Measurements from ENCODE around the gene CRTC1. TPM values are rescaled to one million over a fixed set of nuclear protein-coding genes. Genes with fewer than 3 reads are reported as not detected.

Gene CRTC1
- total and polyA plus RNA-seq, 8 donors, result 5.2 to 18.1 (median 7.5) TPM

DNA sequence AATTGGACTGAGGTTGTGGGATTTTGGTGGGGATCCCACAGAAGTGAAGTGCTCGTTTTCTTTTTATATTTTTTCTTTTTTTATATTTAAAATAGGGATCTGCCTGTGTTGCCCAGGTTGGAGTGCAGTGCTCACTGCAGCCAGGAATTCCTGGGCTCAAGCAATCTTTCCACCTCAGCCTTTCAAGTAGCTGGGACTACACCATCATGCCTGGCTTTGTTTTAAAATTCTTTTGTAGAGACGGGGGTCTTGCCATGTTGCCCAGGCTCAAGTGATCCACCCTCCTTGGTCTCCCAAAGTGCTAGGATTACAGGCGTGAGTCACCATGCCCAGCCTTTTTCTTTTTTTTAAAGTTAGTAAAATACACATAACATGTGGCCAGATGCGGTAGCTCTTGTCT lies 20.6 kb downstream of the CRTC1 start:
- H3K27me3 ChIP-seq, result no peaks in the 10 kb centered on the region
- no peaks in the 10 kb centered on the region for H3K9me3 ChIP-seq
- 84% methylated on average over 4 of the region's 4 CpGs for WGBS, 2 donors
- ATAC-seq (no peak), DNase-seq (no peak), FAIRE-seq (no peak)
- intact Hi-C loops (cut with DNase I), result no loop called here
- no peak overlapping the region for H3K27ac ChIP-seq
- no peaks in the 10 kb centered on the region for H3K36me3 ChIP-seq
- H3K4me3 ChIP-seq, result no peak overlapping the region
- TF ChIP-seq, protein P1, sequence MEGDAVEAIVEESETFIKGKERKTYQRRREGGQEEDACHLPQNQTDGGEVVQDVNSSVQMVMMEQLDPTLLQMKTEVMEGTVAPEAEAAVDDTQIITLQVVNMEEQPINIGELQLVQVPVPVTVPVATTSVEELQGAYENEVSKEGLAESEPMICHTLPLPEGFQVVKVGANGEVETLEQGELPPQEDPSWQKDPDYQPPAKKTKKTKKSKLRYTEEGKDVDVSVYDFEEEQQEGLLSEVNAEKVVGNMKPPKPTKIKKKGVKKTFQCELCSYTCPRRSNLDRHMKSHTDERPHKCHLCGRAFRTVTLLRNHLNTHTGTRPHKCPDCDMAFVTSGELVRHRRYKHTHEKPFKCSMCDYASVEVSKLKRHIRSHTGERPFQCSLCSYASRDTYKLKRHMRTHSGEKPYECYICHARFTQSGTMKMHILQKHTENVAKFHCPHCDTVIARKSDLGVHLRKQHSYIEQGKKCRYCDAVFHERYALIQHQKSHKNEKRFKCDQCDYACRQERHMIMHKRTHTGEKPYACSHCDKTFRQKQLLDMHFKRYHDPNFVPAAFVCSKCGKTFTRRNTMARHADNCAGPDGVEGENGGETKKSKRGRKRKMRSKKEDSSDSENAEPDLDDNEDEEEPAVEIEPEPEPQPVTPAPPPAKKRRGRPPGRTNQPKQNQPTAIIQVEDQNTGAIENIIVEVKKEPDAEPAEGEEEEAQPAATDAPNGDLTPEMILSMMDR (IDR thresholded peaks at IDR 0.05), result no peak
- H3K4me1 ChIP-seq, result peaks cover 0 to 7% (median 0%) of the 10 kb centered on the region in 3 donors

DNA sequence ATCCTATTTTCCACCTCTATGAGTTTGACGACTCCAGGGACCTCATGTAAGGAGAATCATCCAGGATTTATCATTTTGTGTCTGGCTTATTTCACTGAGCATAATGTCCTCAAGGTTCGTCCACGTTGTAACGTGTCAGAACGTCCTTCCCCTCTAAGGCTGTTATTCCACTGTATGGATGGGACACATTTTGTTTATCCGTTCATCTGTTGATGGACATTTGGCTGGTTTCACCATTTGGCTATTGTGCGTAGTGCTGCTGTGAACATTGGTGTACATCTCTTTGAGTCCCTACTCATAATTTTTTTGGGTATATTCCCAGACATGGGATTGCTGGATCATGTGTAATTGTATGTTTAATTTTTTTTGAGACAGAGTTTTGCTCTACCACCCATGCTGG lies 21.5 kb downstream of the CRTC1 start:
- intact Hi-C loops (cut with DNase I), result no loop called here
- TF ChIP-seq, protein P1 (IDR thresholded peaks at IDR 0.05), result no peak
- FAIRE-seq, result no peak
- 86 to 89% methylated on average over 7 of the region's 7 CpGs for WGBS, 2 donors
- no peaks in the 10 kb centered on the region for H3K27me3 ChIP-seq
- H3K4me3 ChIP-seq, result no peak overlapping the region
- DNase-seq, result no peak
- ATAC-seq, result no peak
- no peaks in the 10 kb centered on the region for H3K36me3 ChIP-seq
- H3K9me3 ChIP-seq, result no peaks in the 10 kb centered on the region
- no peak overlapping the region for H3K27ac ChIP-seq
- peaks cover 0 to 4% (median 0%) of the 10 kb centered on the region in 3 donors for H3K4me1 ChIP-seq

- Histone ChIP-seq H3K27ac (no peak overlapping the region), H3K4me3 (no peak overlapping the region), H3K4me1 (no peaks in the 10 kb centered on the region), H3K27me3 (no peaks in the 10 kb centered on the region), H3K36me3 (no peaks in the 10 kb centered on the region), H3K9me3 (no peaks in the 10 kb centered on the region)
- FAIRE-seq (no peak), DNase-seq (no peak), ATAC-seq (no peak)
- TF ChIP-seq, protein P1 (IDR thresholded peaks at IDR 0.05), result no peak
- WGBS, 2 donors, result 82 to 88% methylated on average over 25 of the region's 25 CpGs
- intact Hi-C loops (cut with DNase I), result no loop called here
Measured at GRCh38 chr19:18708452-18709231, 25.2 kb downstream of the CRTC1 start.

- no peaks in the 10 kb centered on the region for H3K4me1 ChIP-seq
- TF ChIP-seq, protein P1 (IDR thresholded peaks at IDR 0.05), result no peak
- WGBS, 2 donors, result 91 to 95% methylated on average over 8 to 10 of the region's 10 CpGs
- DNase-seq (no peak), ATAC-seq (no peak), FAIRE-seq (no peak)
- H3K9me3 ChIP-seq, result no peaks in the 10 kb centered on the region
- H3K4me3 ChIP-seq, result no peak overlapping the region
- H3K27me3 ChIP-seq, result no peaks in the 10 kb centered on the region
- H3K27ac ChIP-seq, result no peak overlapping the region
- H3K36me3 ChIP-seq, result no peaks in the 10 kb centered on the region
- intact Hi-C loops (cut with DNase I), result no loop called here
Measured at GRCh38 chr19:18709546-18709945, 26.1 kb downstream of the CRTC1 start.

DNA sequence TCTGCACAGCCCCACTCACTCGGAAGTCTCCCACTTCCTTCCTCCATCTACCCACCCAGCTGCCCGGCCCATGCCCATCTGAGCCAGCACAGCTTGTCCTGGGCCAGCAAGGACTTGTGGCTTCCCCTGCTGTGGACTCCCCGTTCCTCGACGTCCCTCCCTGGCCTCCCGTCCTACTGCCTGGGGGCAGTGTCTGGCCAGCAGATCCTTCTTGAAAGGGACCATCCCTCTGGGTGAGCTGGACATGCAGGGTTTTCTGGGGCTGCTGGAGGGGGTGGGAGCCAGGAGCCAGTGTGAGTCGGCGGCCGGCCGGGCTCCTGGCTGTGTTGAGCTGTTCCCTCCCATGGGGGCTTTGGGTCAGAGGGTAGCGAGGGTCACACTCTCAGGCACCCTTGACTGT lies 26.7 kb downstream of the CRTC1 start:
- DNase-seq (no peak), FAIRE-seq (no peak), ATAC-seq (no peak)
- 88 to 89% methylated on average over 11 of the region's 11 CpGs for WGBS, 2 donors
- Histone ChIP-seq H3K27ac (no peak overlapping the region), H3K36me3 (no peaks in the 10 kb centered on the region), H3K4me1 (no peaks in the 10 kb centered on the region), H3K27me3 (no peaks in the 10 kb centered on the region), H3K4me3 (no peak overlapping the region), H3K9me3 (no peaks in the 10 kb centered on the region)
- intact Hi-C loops (cut with DNase I), result no loop called here
- TF ChIP-seq, protein P1 (IDR thresholded peaks at IDR 0.05), result no peak

All from pancreas (tissue), 10 donors.